GDM1 (cell line): ENCODE data around the gene GBA3.

ENCODE experiments used
- DNase-seq: peaks from one replicate; lab custom pipeline; 2025; lab: John Stamatoyannopoulos, UW

Gene GBA3

DNA sequence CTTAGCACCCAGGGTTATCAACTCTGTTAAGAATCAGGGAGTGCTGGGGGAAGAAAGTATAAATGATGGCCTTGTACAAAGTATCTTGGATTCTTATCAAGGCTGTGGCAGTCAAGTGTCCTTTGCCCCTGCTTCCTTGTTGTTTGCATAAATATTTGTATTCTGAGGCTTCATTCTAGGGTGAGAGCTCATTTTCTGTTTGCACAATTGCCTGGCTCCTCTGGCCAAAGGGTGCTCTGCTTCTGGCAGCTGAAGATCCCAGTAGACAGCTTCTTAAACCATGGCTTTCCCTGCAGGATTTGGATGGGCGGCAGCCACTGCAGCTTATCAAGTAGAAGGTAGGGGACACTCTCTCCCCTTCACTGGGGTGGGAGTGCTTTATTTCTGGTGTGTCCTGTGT, at the start of gene GBA3:
TSS of gene GBA3 (plus strand) at position 202 of the 400 bp plus-strand sequence.
- DNase-seq, result no peak

DNA sequence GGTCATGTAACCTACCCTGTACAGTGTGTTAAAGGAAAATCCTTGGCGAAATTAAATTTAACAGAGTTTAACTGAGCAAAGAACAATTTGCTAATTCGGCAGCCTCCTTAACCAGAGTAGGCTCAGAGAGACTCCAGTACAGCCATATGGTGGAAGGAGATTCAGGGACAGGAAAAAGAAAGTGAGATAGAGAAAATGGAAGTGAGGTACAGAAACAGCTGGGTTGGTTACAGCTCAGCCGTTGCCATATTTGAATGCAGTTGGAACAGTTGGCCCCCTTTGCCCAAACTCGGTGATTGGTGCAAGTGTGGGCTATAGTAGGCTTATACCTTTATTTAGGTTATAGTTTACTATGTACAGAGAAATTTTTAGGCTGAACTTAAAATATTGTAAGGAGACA, 48.8 kb upstream of the GBA3 start:
- no peak for DNase-seq

DNA sequence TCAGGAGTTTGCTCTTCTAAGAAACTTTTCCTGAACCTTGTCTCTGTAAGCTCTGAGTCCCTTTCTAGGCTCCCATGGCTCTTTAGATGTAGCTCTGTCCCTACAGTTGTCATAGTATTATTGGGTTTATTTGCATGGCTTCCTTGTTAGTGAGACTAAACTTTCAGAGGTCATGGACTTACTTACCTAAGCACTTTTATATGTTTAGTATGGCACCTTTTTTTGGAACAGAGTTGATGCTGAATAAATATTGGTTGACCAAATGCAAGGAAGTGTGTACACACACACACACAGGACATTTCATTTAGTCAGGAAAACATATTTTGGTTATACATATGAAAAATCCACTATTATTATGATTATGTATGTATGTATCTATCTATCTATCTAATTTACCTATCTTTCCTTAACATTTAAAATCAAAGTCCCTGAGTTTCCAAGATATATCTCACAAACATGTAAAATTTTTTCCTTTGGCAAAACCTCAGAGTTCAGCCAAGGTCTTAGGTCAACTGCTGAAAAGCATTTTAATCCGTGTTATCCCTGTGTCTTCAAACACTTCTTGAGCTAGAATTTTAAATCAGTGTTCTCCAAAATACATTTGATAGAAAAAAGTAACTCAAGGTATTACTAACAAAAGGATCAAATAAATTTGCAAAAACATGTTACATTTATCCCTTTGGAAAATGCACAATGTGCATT, 47.1 kb upstream of the GBA3 start:
- DNase-seq, result no peak

DNA sequence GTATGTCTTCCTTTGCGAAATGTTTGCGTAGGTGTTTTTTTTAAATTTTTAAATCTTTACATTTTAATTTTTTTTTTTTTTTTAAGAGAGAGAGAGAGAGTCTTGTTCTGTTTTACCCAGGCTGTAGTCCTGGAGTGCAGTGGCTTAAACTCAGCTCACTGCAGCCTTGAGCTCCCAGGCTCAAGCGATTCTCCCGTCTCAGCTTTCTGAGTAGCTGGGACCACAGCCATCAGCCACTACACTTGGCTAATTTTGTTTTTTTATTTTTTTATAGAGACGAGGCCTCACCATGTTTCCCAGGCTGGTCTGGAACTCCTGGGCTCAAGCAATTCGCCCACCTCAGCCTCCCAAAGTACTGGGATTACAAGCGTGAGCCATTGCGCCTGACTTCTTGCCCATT, 43.7 kb upstream of the GBA3 start:
- DNase-seq, result no peak

DNA sequence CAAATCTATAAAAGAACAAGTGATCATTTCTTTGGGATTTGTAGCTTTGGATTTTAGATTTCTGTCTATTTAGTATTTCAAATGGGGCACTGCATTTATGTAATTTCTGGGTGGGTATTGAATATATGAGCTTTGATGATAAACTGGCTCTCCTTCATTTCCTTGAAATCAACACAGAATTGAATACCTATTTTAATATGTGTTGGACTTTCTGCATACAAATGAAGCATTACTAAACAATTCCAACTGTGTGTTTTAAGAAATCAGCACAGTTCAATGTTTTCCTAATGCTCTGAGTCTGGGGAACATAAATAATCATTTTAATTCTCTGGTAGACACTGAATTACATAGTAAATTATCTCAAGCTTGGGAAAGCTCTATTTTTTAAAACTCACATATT, 42.0 kb upstream of the GBA3 start:
- no peak for DNase-seq

DNA sequence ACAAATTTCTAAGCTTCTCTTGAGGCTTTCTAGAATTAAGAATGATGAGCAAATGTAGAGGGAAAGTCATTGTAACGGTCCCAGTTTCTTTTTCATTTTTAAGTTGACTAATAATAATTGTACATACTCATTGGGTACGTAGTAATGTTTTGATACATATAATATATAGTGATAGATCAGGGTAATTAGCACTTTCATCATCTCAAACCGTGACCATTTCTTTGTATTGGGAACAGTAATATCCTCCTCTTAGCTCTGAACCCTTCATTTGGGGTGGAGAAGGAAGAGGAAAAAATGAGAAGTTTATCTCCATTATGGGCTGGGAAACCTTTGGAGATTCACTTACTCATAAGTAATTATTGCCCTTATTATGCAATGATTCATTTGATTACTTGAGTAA, 39.0 kb upstream of the GBA3 start:
- no peak for DNase-seq

DNA sequence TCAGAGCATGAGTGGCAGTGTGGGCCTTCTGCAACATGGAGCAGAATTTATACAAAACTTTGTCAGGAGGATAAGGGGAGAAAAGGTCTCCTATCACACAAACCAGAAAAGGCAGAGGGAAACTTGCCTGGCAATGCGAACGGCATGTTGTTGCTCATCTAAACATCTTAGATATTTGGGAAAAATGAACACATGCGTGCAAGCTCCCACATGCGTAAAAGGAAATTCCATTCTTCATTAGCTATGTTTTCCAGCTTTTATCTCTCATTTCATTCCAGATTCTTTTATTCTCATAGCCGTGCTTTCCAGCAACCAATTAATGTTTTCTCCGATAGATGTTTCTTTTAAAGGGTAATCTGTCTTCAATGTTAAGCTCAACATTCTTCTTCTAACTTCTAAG, 31.3 kb upstream of the GBA3 start:
- no peak for DNase-seq

DNA sequence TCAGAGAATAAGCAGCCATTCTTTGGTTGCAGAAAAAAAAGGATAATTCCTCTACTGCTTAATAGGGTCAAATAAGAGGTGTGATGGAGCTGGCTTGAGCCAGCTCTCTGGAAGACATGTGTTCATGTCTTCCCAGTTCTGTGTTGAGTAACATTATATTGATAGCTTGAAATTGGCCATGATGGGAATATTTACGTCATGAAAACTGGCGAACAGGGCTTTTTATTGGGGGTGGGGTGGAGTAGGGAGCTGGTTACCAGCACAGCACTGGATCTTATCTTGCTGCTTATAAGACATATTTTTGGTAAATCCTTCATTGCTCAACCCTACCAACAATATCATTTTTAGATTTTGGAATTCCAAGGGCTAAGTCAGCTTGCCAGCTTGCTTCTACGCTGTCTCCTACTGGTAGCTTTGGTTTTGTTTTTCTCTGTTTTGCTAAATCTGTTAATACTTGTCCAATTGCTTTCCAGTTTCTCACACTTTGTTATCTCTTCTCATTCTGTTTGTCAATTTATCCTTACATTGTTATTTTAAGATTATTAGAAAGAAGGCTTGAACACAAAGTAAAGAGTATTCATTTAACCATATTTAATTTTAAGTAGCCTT, 25.3 kb upstream of the GBA3 start:
- no peak for DNase-seq

DNA sequence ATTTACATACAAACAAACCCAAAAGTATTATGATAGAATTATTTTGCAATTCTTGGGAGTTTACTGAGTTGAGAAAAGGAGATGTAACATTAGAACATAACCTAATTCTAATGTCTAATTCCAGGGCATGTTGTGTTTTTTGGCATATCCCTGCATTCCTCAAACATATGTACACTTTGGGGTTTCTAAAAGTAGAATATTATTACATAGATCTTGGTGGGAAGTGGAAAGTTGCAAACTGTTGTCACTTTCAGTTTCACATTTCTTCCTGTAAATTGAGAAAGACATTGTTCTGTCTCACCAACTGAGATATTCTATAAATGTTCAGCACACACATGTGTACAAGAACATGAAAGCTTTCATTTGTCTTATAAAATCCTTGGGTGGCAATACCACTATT, 24.4 kb upstream of the GBA3 start:
- no peak for DNase-seq

DNA sequence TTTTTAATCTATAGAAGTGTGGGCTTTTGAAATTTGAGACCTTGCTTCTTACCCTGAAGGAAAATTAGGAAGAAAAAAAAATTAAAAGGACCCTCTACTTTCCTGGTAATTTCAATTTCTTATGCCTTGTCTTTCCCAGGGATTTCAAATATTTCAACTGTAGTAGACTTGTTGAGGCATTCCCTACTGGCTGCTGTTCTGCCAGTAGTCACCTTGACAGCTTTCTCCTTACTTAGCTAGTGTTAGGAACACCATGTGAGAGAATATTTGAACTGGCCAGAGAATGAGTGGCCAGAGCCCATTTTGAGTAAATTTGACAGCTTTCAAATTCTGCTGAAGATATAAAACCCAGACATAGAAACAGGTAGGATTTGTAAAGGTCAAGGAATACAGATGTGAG, 24.0 kb upstream of the GBA3 start:
- DNase-seq, result no peak

DNA sequence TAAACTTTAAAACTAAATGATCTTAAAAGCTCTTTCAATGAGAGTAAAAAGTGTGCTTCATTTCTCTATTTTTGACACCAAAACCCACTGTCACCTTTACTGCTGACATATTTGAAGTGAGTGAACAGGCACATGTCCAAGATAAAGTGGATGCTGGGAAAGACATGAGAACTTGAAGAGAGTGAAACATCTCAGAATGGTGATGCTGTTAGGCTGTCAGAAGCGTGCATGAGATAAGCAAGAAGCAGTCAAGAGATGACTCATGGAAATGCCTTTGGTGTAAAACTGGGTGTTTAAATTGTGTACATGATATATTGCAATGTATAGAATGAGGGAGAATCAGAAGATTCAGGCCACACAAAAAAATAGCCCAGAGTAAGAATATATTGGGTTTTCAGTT, 21.8 kb upstream of the GBA3 start:
- no peak for DNase-seq

DNA sequence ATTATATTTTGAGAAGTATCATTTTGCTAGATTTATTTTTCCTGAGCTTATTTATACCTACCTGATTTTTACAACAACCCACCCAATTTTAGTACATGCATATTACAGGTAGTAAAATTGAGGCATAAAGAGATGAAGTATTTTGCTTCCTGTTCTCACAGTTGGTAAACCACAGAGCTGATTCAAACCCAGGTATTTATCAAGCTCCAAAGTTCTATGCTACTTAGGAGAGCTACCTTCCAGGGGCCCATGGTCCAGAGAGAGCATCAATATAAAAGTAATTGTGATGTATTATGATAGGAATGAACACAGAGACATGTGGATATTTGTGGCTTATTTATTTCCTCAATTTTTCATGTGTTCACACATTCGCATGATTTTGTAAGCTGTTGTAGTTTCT, 20.2 kb upstream of the GBA3 start:
- DNase-seq, result no peak

DNA sequence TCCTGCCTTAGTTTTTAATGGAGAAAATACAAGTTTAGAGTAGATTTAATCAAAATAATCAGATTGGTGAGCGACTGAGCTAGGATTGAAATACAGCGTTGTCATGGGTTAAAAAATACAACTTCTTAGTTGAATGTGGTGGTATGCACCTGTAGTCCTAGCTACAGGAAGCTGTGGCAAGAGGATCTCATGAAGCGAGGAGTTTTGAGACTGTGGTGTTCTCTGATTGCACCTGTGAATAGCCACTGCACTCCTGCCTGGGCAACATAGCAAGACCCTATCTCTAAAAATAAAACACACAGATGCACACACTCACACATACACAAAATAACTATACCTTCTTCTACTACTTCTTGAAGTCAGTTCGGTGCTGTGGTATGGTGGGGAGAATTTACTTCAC, 19.8 kb upstream of the GBA3 start:
- no peak for DNase-seq

DNA sequence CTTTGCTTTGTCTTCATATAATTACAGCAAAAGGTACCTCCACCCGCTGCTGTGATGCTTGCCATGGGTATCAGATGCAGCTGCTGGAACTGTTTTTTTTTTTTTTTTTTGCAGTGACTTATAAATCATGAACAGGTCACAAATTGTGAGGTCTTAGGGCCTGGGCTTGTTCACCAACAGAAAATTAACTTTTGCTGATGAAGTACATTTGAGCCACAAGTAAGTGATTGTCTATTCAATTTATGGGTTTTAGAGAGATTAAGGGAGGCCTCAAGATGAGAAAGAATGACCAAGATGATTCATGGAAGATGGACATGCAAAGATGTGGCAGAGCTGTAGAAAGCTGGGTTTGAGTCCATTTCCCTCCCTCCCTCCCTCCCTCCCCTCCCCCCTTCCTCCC, 18.0 kb upstream of the GBA3 start:
- no peak for DNase-seq

DNA sequence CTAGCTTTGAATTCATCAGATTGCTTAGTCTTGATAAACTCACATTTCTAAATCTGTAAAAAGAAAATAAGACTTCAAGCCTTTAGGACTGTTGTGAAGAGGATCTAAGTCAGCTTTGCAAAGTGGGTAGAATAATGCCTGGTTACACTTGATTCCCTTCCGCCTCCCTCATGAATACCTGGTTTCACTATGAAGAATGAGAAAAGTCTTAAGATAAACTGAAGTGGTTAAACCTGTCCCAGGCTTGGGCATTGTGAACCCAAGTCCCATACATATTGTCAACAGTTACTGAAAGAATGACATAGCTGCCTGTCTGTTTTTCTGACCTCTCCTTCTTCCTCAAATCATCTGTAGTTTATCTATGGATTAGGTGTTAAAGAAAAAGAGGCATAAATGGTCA, 16.7 kb upstream of the GBA3 start:
- no peak for DNase-seq

DNA sequence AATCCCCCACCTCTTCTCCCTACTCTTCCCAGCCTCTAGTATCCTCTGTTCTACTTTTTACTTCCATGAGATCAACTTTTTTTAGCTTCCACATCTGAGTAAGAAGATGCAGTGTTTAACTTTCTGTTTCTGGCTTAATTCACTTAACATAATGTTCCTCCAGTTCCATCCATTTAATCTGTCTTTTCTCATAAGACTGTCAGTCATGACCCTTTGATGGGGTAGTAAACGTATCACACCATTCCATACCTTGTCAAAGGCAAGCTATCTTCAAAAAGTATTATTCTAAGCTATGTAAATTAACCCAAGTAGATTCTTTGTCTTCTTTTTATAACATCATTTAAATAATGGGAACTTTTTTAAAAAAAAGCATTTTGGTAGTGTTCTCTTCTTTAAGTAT, 15.0 kb upstream of the GBA3 start:
- no peak for DNase-seq

DNA sequence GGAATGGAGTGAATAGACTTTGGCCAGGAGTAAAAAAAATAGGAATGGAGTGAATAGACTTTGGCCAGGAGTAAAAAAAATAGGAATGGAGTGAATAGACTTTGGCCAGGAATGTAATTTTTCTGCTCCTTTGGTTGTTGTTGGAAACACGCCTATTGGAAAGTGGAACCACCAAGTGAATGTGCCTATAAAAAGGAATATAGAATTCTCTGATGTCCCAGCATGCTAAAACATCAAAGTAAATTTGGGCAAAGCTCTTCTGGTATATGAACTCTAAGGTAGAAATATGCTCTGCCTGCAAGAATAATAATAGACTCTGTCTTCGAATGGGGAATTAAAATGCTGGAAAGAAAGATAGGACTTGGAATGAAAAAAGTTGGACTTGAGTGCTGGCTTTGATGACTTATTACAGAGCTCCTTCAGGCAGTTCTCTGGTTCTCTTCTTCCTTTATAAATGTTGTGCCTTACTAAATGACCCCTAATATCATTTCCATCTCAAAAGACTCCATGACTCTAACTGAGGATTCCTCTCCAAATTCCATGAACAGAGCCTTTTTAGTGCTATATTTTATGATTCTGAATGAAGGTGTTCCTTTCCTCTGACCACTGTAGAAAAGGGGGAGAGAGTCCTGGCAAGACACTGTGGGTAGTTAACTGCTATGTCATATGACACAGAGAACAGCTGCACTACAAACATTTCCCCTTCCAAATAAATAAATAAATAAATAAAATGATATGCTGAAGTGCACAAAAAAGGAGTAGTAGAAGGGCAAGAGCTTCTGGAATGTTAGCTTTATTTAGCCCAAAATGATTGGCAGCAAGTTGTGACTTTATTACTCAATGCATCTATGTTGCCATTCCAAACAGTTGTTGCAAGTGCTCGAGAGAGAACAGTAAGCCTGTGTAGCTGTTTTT, 13.5 kb upstream of the GBA3 start:
- no peak for DNase-seq

DNA sequence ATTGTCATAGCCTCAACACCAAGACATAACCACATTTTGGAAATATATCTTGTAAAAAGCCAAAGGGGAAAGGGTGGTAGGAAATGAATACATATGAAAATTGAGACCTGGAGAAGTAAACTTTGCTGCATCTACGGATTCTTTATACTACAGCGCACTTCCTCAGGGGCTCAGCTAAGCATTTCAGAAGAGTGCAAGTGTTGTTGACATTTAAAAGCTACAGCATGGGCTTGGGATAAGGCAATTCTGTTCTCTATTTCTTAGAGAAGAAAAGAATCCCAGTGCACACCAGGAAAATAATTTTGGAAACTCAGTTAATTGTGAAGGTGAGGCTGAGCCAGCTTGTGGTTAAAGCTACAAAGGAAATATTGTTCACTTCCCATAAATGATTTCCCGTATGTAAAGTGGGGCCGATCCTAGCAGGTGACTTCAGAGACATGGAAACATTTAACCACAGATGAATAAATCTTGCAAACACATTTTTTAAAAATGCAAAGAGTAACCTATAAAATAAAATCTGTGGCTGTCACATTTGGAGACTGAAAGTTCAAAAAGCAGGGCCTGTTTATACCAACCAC, 12.6 kb upstream of the GBA3 start:
- no peak for DNase-seq

DNA sequence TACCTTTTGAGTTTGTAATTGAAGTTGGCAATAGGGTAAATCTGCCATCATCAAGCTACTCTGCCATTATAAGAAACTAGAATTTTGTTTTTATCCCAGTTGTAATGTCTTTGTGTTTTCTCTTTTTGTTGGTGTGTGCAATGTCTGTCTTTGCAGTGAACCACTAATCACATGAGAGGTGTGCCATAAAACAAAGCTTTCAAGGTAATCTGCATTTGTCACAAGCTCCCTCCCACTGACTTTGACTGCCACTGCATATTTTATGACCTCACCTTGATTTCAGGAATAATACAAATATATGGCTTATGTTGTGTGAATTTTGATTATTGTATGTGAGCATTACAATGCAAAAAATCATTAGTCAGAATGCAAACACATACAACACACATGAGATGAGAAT, 9.0 kb upstream of the GBA3 start:
- DNase-seq, result no peak

DNA sequence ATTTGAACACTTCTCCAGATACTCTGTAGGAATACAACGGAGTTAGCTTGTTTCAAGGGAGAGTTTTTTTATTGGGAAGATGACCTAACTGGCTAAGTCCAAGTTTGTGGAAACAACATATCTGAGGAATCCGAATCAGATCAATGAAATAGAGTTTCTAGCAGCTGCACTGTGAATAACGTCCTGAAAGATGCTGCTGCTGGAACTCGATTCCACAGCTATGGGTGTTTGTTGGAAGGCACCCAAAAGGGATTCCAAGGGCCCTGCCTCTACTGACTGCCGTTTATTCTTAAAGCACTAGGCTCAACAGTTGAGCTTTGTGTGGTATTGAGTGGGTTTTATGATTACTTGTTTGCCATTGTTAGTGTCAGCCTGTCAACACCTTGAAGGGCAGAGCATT, 6.6 kb upstream of the GBA3 start:
- no peak for DNase-seq

DNA sequence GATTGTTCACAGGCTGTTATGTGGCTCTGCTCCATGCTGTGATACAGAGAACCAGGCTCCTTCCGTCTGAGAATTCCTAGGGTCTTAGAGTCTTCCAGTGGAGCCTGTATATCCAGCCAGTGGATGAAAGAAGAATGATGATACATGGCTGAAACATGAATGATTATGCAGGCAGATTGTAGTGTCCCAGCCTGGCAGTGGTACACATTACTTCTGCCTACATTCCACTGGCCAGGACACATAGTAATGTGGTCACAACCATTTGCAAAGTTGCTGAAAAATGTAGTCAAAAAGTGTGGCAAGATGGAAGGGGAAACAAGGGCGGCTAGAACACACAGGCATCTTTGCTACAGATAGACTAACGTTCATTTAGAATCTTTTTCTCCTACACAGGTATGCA, 4.5 kb upstream of the GBA3 start:
- no peak for DNase-seq

DNA sequence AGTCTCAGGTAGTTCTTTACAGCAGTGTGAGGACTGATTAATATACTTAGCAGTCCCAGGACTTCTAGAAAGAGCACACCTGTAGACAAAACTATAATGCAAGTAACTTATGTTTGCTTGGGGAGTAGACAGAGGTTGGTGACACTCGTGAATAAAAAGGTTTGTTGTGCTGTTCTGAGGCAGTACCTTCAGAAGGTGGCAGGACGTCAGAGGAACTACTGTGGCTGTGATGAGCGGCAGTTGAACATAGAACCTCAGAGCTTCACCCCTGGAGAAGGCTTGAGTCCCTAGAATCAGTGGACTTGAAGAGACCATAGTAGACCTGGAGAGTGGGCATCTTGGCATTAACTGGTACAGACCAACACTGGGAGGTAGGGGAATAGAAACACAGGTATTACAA, 3.3 kb upstream of the GBA3 start:
- no peak for DNase-seq

DNA sequence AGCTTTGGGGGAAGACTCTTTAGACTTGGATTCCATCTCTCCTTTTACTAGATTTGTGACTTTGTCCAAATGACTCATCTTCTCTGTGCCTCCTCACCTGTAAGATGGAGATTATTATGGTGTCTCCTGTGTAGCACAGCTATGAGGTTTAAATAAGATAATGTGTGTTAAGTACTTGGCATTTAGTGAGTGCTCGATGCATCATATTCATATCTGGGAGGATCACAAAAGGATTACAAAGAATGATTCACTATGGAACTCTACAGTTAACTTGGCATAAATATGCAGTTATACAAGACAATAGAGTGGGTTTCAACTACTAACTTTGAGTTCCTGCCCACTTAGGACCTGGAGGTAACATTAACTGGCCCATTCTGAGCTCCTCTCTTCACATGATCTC, 2.3 kb downstream of the GBA3 start:
- no peak for DNase-seq
